Inferior parietal cortex (tissue), 1 donor: ENCODE measurements around the gene FDPS.
"Not testable (repeated sequence)": the region's sequence is repeated elsewhere in the genome, so short reads cannot be mapped to it uniquely, and the experiment has no call there.

Source experiments
- DNase-seq: peaks from one replicate; pipeline ENCODE4 v3.0.0-alpha.2; 2016; ENCODE audit errors: extremely low spot score

Gene FDPS

DNA sequence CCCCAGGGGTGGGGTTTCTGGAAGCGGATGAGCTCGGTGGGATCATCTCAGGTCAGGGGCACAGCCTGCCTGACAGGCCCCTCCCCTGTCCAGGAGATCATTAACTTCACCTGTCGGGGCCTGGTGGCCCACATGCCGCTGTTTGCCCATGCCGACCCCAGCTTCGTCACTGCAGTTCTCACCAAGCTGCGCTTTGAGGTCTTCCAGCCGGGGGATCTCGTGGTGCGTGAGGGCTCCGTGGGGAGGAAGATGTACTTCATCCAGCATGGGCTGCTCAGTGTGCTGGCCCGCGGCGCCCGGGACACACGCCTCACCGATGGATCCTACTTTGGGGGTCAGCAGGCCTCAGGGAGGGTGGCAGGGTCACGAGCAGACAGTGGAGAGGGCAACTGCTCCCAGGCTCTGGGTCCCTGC is 23.0 kb upstream of the FDPS start:
- no peak for DNase-seq

DNA sequence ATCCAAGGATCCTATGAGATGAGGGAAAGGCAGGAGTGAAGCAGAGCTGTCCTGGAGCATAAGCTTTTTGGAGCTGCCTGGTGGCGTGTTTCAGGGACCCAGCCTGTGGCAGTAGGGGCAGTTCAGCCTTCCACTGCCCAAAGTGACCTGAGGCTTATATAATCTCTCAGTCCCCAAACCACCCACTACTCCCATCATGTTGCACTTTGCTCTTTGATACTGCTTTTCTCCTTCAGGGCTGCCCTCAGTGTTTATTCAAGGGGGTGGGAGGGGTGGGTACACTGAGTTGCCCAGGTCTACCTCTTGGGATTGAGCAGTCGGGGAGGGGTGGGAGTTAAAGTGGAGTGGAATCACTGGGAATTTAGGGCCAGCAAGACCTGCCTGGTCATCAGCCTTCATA is 22.1 kb upstream of the FDPS start:
- DNase-seq: no peak

DNA sequence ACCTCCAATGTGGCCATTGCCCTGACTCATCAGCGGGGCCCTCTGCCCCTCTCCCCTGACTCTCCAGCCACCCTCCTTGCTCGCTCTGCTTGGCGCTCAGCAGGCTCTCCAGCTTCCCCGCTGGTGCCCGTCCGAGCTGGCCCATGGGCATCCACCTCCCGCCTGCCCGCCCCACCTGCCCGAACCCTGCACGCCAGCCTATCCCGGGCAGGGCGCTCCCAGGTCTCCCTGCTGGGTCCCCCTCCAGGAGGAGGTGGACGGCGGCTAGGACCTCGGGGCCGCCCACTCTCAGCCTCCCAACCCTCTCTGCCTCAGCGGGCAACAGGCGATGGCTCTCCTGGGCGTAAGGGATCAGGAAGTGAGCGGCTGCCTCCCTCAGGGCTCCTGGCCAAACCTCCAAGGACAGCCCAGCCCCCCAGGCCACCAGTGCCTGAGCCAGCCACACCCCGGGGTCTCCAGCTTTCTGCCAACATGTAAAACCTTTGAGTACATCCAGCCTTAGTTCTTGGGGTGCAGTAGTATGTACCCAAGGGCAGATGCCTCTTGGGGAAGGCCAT is 20.6 kb upstream of the FDPS start:
- DNase-seq: no peak

DNA sequence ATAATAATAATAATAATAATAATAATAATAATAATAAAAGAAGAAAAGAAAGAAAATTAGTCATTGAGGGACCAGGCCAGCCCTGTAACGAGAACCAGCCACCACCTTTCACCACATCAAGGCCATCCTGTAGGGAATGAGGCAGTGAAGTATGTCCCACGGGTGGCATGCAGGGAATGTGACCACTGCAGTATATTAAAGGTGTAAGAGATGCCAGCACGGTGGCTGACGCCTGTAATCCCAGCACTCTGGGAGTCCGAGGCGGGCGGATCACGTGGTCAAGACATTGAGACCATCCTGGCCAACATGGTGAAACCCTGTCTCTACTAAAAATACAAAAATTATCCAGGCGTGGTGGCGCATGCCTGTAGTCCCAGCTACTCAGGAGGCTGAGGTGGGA is 17.7 kb upstream of the FDPS start:
- not testable (repeated sequence) for DNase-seq

DNA sequence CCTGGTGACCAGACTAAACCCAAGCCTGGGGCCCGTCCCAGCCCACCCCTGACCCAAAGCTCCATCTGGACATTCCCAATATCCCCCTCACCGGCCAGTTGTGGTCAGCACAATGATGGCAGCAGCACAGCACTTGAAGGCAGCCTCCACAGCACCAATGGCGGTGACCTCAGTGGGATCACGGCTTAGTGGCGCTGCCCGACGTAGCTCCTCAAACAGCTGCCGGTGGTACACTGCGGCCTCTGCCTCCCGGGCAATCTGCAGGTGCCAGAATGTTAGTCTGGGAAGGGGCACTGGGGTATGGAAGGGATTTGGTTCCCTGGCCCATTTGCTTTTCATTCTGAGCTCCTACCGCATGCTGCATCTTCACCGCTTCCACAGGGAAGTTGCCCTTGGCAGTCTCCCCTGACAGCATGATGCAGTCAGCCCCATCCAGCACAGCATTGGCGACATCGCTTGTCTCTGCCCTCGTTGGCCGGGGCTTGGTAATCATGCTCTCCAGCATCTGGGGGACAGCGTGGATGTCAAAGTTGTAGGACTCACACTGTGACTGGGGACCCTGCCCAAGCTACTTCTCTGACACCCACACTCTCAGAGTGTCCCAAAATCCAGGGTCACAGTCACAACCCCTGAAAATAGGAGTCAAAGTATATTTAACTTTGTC is 15.4 kb upstream of the FDPS start:
- DNase-seq: no peak

DNA sequence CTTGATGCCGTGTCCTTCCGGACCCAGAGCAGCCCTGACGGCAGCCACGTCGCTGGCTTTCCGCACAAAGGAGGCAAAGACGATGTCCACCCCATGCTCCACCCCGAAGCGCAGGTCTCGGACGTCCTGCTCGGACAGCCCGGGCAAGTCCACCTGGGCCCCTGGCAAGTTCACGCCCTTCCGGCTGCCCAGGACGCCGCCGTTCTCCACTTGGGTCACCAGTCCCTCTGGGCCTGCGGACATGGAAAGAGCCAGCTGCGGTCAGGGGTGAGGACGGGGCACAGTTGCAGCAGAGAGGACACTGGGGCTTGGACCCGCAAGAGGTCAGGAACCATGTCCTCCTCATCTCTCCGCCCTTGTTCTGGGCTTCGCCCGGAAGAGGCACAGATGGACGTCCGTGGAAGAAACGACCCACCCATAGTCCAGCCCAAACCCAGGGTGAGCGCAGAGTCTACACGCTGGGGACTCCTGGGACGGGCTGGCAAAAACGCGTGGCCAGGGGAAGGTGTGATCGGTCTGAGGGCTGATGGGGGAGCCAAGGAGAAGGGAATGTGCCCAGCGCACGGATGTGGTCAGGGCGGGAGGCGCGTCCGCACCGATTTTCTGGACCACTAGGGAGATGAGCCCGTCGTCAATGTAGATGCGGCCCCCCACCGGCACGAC is 14.0 kb upstream of the FDPS start:
- no peak for DNase-seq

DNA sequence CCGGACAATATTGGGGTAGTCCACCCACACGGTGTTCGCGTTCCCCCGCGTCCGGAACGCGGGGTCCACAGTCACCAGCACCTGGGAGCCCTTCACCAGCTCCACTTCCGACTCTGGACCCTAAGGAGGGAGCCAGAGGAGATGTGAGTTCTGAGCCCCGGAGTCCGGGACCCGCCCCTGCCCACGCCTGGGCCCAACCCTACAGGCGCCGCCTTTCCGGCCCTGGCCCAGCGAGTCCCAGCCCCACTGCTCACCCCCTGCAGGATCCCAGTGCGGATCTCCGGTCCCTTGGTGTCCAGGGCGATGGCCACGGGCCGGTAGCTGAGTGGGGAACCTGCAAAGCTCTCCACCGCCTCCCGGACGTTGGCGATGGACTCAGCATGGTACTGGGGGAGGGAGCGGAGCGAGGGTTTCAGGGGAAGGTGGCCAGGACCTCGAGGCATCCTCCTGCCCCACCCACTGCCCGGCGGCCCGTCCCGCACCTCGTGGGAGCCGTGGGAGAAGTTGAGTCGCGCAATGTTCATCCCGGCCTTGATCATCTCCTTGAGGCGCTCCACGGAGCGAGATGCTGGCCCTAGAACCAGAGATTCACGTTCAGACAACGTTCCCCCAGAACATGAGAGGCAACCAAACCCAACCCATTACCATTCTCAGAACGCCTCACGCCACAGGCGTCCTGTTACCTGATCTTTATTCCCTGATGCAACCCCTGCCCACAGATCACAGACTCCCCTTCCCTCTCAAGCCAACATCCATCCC is 13.3 kb upstream of the FDPS start:
- DNase-seq: no peak

DNA sequence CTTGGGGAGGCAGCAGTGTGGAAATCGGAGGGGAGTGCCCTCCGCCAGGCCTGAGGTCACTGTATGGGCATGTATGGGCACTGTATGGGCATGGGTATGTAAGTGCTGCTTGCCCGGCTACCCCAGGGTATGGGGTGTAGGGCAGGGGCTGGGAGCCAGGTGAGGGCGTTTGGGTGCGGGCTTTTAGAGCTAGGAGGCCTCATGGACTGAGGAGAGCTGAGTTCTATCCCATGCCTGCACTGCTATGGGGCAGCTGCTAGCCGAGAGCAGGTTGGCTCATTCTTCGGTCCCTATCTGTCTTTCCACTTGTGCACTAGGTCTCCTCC is 12.8 kb upstream of the FDPS start:
- DNase-seq: no peak

DNA sequence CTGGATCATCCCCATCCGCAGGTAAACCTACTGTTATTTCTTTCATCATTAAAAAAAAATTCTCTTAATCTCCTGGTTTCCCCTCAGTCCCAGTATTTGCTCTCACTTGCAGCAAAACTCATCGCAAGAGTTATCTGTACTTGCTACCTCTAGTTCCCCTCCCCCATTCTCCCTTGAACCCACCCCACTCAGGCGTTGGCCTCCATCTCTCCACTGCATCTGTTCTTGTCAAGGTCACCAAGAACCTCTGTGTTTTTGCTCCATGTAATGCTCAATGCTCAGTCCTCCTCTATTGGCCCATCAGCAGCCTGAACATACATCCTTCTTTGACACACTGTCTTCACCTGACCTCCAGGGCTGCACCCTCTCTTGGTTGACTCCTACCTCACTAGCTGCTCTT is 12.0 kb upstream of the FDPS start:
- no peak for DNase-seq

DNA sequence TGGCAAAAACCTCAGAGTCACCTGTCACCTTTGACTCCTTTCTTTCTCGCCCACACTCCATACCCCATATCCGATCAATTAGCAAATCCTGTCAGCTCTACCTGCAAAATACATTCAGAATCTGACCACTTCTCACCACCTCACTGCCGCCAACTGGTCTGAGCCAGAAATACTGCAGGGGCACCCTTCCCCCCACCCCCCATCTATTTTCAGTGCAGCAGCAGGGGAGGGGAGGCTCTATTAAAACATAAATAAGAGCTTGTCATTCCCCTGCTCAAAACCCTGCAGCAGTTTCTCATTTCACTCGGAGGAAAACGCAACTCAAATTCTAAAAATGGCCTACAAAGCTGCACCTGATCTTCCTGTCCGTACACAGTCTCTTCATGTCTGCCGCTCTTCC is 11.3 kb upstream of the FDPS start:
- no peak for DNase-seq

DNA sequence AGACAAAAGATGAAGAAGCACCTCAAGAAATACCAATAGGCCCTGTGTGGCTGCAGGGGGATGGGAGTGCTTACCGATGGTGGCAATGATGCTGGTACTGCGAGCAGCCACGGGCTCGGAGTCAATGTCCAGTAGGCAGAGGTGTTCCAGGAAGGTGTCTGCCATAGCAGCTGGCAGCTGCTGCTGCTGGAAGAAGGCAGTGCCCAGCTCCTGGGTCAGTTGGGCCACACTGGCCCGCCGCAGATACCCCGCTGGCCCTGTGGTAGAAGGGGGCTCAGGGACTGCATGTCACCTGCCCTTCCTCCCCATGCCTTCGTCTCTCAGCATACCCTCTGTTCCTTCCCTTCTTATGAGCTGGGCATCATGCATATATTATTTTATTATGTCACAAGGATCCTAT is 8.6 kb upstream of the FDPS start:
- no peak for DNase-seq

DNA sequence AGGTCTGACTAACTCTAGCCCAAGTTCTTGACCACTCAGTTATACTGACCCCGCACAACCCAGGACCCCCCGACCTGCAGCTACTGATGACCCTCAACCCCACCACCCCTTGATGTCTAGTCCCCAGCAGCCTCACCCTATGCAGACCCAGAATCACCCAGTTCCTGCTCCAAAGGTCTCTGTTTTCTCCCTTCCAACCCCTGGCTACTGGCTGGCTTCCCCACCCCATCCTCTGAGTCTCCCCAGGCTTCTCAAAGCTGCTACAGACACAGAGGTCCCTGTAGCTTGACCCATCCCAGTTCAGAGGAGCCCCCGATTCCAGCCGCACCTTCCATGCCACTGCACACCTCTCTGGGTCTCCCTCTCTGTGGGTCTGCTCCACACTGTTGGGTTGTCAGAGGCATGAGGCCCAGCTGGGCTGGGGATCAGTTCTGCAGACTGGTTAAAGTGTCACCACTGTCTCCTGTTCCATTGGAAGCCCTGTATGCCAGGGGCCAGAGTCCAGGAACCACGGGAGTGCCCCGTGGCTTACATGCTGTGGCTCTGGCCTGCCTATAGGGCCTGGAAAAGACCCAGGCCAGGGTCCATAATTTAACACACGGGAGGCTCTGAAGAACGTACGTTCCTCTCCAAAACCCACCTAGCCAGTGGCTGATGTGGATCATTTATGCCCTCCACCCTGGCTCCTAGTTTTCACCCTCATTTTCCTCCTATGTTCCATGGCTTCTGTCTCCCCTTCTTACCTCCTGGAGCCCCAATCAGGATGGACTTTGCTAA is 7.9 kb upstream of the FDPS start:
- no peak for DNase-seq

DNA sequence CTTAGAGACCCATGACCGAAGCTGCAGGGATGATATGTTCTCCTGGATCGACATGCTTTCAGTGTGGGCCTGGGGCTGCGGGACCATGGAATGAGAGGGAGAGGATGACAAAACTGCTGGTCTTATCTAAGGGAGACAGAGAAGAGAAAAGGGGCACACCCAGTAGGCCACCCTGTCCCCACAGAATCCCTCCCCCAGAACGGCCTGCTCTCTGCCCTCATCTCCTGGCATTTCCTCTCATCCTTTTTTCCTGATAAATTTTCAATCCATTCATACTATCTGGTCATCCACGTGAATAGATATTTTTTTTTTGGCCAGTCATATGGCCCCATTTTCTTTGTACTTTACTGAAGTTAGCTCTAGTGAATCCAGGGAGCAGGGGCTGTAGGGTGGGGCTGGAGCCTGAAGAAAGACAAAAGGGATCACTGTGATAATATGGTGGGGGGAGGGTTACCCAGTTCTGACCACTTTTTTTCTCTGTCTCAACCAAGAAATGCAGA is 7.3 kb upstream of the FDPS start, which contains the start of gene PKLR:
Gene PKLR, minus strand, starts transcription at position 97 of the 500 bp plus-strand sequence. Its CDS starts 43 bp downstream, at position 54.
- DNase-seq: no peak

DNA sequence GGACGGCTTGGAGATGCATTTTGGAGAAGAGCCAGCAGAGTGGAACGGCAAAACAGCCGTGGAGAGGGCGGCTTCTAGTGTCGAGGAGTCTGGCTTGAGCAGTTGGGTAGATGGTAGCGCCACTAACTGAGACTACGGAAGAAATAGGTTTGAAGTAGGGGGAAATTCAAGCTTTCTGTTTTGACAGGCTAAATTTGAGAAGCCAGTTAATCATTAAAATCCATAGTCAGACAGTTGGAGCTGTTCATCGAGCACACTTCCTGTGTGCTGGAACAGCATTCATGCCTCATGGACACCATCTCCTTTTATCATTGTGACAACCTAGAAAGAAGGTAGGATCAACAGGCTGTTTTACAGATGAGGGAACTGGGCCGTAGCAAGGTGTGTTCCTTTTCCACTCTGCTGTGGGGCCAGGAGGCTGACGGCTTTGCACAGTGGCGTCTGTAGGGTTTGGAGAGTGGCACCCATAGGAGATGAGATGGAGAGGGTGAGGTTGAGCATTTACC is 4.1 kb upstream of the FDPS start:
- no peak for DNase-seq

DNA sequence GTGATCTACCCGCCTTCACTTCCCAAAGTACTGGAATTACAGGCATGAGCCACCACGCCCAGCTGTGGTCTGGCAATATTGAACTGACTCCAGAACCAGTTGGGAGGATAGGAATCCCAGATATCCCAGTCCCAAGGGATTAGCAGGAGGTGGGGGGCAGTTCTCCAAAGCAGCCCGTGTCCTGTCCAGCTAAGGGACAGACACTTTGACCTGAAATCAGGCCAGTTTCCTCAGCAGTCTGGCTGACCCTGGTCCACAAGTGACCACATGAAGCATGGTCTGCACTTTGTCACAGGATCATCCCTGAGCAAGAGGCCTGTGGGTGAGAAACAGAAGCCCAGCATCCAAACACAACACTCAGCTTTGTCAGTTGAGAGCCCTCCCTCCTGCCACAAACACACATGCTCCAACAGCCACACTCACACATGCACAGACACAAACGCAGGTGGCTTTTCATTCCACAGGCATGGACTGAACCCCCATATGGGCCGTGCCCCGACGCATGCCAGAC is 2.7 kb upstream of the FDPS start:
- no peak for DNase-seq

DNA sequence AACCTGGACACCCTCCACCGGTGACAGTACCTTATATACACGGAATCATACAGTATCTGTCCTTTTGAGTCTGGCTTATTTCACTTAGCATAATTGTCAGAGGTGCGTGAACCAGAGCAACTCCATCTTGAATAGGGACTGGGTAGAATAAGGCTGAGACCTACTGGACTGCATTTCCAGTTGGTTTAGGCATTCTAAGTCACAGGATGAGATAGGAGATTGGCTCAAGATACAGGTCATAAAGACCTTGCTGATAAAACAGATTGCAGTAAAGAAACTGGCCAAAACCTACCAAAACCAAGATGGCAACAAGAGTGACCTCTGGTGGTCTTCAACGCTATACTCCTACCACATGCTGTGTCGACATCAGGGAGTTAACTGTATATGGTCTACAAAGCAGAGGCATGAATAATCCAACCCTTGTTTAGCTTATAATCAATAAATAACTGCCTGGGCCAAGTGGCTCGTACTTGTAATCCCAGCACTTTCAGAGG is 1.4 kb upstream of the FDPS start:
- DNase-seq: no peak

DNA sequence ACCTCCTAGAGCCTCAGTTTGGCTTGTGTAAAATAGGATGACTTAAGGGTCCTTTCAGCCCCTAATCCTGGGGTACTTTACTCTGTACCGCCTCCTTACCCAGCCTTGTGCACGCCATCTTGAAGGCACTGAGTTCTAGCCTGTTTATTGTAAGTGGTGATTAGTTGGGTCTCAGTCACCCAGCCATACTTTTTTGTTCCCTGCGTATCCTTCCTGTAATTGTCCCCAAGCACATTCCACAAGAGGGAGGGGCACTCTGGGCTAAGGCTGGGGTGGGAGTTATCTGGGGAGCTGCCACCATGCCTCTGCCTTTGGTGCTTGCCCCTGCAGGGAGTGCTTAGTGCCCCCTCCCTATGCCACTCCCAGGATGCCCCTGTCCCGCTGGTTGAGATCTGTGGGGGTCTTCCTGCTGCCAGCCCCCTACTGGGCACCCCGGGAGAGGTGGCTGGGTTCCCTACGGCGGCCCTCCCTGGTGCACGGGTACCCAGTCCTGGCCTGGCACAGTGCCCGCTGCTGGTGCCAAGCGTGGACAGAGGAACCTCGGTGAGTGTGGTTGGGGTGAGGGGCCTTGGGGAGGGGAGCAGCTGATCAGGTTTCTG is 856 bp downstream of the FDPS start:
- DNase-seq: no peak

DNA sequence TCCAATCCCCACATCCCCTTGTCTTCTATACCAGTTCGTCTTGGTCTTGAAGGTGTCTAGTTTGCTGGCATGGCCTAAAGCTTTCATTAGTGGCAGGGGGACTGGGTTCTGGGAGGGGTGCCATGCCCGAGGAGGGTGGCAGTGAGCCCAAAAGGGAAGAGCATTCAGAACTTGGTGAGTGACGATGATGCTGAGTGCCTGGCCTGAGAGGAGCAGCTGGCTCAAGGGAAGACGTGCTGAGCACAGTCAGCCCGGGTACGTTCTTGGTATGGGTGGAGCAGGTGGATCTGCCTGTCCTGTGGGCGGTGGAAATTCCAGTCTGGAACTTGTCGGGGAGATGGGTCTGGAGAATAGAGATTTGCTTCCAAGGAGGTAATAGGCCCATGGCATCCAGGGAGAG is 4.6 kb downstream of the FDPS start:
- no peak for DNase-seq

DNA sequence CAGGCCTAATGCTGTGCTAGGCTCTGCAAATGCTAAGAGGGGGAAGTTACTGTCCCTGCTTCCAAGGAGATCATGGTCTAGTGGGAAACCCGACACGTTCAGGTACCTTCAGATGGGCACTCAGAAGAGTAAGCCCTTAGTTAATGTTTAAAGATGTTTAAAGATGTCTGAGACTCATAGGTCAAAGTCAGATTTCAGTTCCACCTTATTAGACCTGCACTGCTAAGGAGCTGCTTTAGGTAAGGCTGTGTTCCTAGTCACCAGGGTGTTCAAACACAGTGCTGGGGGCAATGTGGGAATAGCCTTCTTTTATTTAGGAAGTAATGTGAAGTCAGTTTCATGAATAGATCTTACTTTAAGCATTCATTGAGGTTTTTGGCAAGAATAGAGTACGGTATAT is 8.3 kb downstream of the FDPS start:
- no peak for DNase-seq

DNA sequence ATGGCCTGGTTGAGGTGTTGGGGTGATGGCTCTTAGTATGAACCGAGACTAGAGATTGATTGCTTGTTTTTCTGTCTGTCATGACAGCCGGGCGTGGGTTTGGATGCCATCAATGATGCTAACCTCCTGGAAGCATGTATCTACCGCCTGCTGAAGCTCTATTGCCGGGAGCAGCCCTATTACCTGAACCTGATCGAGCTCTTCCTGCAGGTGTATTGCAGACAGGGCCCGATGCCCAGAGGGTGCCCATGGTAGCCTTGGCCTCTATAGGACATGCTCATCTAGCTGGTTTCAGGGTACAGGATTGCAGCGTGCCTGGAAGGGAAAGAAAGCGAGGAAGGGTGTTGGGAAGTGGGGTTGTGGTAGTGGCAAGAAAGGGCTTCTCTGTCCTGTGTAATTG is 9.4 kb downstream of the FDPS start:
- no peak for DNase-seq

DNA sequence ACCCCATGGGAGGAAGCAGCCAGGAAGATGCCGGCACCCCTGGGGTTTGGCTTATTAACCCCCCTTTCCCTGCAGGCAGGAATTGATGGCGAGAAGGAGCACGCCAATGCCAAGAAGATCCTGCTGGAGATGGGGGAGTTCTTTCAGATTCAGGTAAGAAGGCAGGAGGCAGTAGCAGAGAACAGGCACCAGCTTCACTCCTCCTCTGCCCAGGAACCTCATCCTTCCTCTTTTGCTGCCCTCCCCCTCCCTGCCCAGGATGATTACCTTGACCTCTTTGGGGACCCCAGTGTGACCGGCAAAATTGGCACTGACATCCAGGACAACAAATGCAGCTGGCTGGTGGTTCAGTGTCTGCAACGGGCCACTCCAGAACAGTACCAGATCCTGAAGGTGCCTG is 10.9 kb downstream of the FDPS start:
- no peak for DNase-seq
